AG09309 (cell line): ENCODE results near the gene SRSF3.
"Not testable (repeated sequence)": the region's sequence is repeated elsewhere in the genome, so short reads cannot be mapped to it uniquely, and the experiment has no call there.

Source experiments
- DNase-seq: peaks from one replicate; pipeline ENCODE4 v3.0.0-alpha.2; 2010; ENCODE audit warnings: low read depth
- H3K4me3 ChIP-seq: 2 replicates; pipeline ENCODE4 v1.5.1; 2011; ENCODE audit warnings: mild to moderate bottlenecking, low read depth, low read length, moderate library complexity; ENCODE audit not compliant: control insufficient read depth
- TF ChIP-seq, protein P1 (sequence below): IDR thresholded peaks from 2 replicates; pipeline ENCODE4 v1.5.1; 2011; ENCODE audit warnings: mild to moderate bottlenecking, low read depth, low read length, inconsistent platforms; ENCODE audit not compliant: insufficient read depth, control insufficient read depth; ENCODE audit errors: missing control alignments

SRSF3 gene

DNA sequence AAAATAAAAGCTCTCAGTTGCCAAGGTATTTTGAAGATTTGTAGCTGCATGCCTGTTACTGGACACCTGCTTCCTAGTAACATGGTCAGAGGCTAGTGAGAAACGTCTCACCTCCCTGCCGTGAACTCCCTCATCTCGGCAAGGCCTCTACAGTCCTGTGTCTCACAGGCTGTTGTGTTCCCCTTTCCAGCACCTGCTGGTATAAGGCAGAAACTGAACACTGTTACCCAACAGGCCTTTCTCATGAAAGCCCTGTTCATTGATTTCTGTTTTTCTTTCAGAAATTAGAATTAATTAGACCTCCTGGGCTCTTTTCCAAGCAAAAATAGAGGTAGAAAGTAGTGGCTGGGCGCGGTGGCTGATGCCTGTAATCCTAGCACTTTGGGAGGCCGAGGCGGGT, 17.6 kb upstream of the SRSF3 start:
- no peak for DNase-seq
- H3K4me3 ChIP-seq, result no peak overlapping the region
- TF ChIP-seq, protein P1, sequence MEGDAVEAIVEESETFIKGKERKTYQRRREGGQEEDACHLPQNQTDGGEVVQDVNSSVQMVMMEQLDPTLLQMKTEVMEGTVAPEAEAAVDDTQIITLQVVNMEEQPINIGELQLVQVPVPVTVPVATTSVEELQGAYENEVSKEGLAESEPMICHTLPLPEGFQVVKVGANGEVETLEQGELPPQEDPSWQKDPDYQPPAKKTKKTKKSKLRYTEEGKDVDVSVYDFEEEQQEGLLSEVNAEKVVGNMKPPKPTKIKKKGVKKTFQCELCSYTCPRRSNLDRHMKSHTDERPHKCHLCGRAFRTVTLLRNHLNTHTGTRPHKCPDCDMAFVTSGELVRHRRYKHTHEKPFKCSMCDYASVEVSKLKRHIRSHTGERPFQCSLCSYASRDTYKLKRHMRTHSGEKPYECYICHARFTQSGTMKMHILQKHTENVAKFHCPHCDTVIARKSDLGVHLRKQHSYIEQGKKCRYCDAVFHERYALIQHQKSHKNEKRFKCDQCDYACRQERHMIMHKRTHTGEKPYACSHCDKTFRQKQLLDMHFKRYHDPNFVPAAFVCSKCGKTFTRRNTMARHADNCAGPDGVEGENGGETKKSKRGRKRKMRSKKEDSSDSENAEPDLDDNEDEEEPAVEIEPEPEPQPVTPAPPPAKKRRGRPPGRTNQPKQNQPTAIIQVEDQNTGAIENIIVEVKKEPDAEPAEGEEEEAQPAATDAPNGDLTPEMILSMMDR, result no peak

DNA sequence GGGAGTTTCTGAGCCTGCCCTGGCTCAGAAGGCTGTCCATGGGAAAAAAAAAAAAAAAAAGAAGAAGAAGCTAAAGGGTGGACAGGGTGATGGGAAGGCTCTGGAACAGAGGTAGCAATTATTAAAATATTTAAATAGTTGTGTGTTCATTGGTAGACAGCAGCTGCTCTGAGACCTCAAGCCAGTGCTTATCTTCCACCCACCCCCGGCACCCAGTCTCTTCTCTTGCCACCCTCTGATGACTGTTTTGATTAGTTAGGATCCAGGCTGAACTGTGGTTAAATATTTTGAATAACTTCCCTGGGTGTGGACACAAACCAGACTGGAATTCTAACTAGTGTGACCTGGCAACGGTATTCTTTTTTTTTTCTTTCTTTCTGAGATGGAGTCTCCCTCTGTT, 16.9 kb upstream of the SRSF3 start:
- peak; percentile 90 for DNase-seq
- TF ChIP-seq, protein P1, result no peak
- no peak overlapping the region for H3K4me3 ChIP-seq

DNA sequence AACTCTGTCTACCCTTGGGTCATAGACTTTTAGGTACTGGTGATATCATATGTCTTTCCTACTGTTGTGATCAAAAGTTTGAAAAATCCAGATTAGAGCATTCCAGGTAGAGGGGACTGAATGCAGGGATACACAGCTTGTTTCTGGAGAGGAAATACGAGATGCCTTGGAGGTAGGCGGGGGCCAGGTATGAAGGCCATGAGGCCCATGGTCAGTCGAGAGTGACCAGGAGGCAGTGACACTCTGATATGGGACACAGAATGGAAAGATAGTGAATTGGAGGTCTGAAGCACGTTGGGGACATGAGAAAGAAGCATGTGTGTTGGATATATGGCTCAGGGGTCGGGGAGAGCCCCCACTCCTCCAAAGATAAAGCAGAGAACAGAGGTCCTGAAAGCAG, 16.1 kb upstream of the SRSF3 start:
- no peak for DNase-seq
- H3K4me3 ChIP-seq, result no peak overlapping the region
- TF ChIP-seq, protein P1, result no peak

DNA sequence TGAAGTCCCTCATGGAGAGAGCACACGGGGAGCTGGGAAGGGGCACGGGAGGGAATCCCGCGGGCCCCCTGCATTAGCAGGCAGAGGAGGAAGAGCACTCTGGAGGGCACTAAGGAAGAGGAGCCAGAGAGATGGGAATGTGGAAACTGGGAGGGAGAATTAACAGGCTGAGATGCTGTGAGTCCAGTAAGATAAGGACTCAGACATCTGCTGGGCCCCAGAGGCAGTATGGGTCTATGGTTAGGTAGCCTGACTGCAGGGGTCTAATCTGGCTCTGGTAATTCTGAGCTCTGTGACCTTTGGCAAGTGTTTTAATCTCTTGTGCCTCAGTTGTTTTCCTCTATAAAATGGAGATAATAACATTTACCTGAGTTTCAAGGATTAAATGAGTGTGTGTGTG, 15.7 kb upstream of the SRSF3 start:
- TF ChIP-seq, protein P1, result no peak
- no peak overlapping the region for H3K4me3 ChIP-seq

DNA sequence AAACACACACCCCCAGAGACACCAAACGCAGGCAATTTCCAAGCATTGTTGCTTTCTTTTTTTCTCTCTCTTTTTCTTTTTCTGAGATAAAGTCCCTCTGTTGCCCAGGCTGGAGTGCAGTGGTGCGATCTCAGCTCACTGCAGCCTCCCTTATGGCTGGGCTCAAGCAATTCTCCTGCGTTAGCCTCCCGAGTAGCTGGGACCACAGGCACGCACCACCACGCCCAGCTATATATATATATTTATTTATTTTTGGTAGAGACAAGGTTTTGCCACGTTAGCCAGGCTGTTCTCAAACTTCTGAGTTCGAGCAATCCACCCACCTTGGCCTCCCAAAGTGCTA, 14.0 kb upstream of the SRSF3 start:
- DNase-seq, result no peak
- no peak overlapping the region for H3K4me3 ChIP-seq
- TF ChIP-seq, protein P1, result no peak

More for the DNA sequence above, 15.7 kb upstream of the SRSF3 start:
- no peak for DNase-seq

DNA sequence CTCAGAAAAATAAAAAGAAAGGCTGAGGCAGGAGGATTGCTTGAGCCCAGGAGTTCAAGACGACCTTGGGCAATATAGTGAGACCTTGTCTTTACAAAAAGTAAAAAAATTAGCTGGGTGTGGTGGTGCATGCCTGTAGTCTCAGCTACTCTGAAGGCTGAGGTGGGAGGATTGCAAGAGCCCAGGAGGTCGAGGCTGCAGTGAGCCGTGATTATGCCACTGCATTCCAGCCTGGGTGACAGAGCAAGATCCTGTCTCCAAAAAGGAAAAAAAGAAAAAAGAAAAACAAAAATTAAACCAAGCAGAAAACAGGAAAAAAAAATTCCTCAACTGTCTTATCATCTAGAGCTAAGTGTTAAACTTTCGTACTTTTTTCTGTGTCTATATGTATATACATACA, 12.4 kb upstream of the SRSF3 start:
- no peak overlapping the region for H3K4me3 ChIP-seq
- TF ChIP-seq, protein P1, result no peak
- DNase-seq, result no peak

DNA sequence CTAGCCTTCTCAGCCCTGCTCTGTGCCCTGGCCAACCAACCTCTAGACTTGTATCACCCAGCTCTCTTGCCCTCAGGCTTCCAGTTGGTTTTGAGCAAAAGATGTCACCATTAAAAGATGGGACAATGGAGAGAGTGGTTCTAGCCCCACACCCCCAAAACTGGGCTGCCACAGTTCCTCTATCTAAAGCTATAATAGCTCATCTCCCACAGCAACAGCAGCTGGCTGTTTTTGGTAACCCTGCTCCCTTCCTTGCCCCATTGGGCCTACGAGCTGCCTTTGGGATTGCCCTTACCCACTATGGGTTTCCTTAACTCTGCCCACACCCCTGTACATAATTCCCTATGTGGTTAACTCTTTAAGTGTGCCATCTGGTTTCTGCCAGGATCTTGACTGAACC, 7.6 kb upstream of the SRSF3 start:
- TF ChIP-seq, protein P1, result no peak
- DNase-seq, result no peak
- H3K4me3 ChIP-seq, result no peak overlapping the region

DNA sequence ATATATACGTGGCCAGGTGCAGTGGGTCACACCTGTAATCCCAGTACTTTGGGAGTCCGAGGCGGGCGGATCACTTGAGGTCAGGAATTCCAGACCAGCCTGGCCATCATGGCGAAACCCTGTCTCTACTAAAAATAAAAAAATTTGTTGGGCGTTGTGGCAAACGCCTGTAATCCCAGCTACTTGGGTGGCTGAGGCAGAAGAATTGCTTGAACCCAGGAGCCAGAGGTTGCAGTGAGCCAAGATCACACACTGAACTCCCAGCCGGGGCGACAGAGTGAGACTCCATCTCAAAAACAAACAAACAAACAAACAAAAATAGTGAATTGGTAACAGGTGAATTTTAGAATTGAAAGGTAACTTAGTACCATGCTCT, 5.1 kb upstream of the SRSF3 start:
- not testable (repeated sequence) for DNase-seq, H3K4me3 ChIP-seq
